Lung (tissue), 12 donors: ENCODE results near the gene MAST4. TPM values are rescaled to one million over a fixed set of nuclear protein-coding genes. Genes with fewer than 3 reads are reported as not detected.

Source experiments
- ATAC-seq: fragments of 200-7000 bp; cut with Tn5 transposase; one replicate; pipeline ENCODE4 v1.9.1; 2020; ENCODE audit warnings: moderate number of reproducible peaks; ENCODE audit not compliant: insufficient read depth, low FRiP score
- DNase-seq, 3 donors: peaks; one replicate each; pipeline ENCODE4 v3.0.0-alpha.2; 2013 to 2017
- H3K27ac ChIP-seq, 2 donors: one replicate each; pipeline ENCODE4 v1.5.1; 2013; ENCODE audit warnings: mild to moderate bottlenecking in 2 of 2, moderate library complexity in 2 of 2, control low read depth in 1 of 2, inconsistent platforms in 1 of 2, low read depth in 1 of 2, low read length in 1 of 2
- H3K27me3 ChIP-seq, 3 donors: one replicate each; pipeline ENCODE4 v1.5.1; 2013; ENCODE audit warnings: low read length in 2 of 3; ENCODE audit not compliant: control insufficient read depth in 3 of 3, insufficient read depth in 3 of 3
- H3K36me3 ChIP-seq, 4 donors: one replicate each; pipeline ENCODE4 v1.5.1; 2013; ENCODE audit warnings: low read length in 4 of 4, mild to moderate bottlenecking in 1 of 4, moderate library complexity in 1 of 4; ENCODE audit not compliant: control insufficient read depth in 4 of 4, insufficient read depth in 4 of 4
- H3K4me1 ChIP-seq, 5 donors: one replicate each; pipeline ENCODE4 v1.5.1; 2013; ENCODE audit warnings: low read length in 5 of 5, mild to moderate bottlenecking in 2 of 5, moderate library complexity in 1 of 5; ENCODE audit not compliant: control insufficient read depth in 5 of 5, insufficient read depth in 5 of 5
- H3K4me3 ChIP-seq: one replicate; pipeline ENCODE4 v1.5.1; 2013; ENCODE audit warnings: mild to moderate bottlenecking, control low read depth, moderate library complexity
- H3K9ac ChIP-seq, 2 donors: one replicate each; pipeline ENCODE4 v1.5.1; 2013; ENCODE audit warnings: low read length in 2 of 2, control low read depth in 1 of 2; ENCODE audit not compliant: insufficient read depth in 1 of 2
- H3K9me3 ChIP-seq, 4 donors: one replicate each; pipeline ENCODE4 v1.5.1; 2013; ENCODE audit warnings: low read length in 3 of 4, mild to moderate bottlenecking in 1 of 4, moderate library complexity in 1 of 4; ENCODE audit not compliant: control insufficient read depth in 4 of 4, insufficient read depth in 3 of 4
- WGBS, 2 donors: extraction: QIAGEN DNeasy Blood & Tissue Kit; methylation state at CpG; one replicate each; pipeline ENCODE4 v1.1.7; 2013; 5-methylcytosine and 5-hydroxymethylcytosine counted together
- polyA plus RNA-seq, 2 donors: library from polyadenylated mRNA; stranded (reverse); fragments of 200-250 nt; gene quantifications; one replicate each; pipeline ENCODE4 v1.2.1, GENCODE V29; 2013
- total RNA-seq, 2 donors: library from RNA; depleted of rRNA in 1 of 2; stranded (reverse); fragments of >200 nt in 1 of 2; gene quantifications; one replicate each; pipeline ENCODE4 v1.2.1, GENCODE V29; 2014 to 2021
- TF ChIP-seq, protein P1 (sequence below): IDR thresholded peaks from 2 replicates; pipeline ENCODE4 v1.5.1; 2012; ENCODE audit warnings: mild to moderate bottlenecking; ENCODE audit errors: control extremely low read depth, extremely low read depth
- donor health status: control.
- donor health status: control.
- donor health status: Bipolar disorder and iron deficiency.
- donor health status: healthy.
- donor health status: DM: yes; HTN: yes; CAD: no.

MAST4 gene
- total and polyA plus RNA-seq, 4 donors, result 13.9 to 153 (median 46.2) TPM

DNA sequence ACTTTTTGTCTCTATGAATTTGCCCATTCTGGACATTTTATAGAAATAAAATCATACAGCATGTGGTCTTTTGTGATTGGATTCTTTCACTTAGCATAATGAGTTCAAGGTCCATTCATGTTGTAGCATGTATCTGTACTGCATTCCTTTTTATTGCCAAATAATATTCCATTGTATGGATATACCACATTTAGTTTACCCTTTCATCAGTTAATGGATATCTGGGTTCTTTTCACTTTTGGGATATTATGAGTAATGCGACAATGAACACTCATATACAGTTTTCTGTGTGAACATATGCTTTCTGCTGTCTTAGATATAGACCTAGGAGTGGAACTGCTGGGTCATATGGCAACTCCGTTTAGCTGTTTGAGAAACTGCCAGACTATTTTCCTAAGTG lies 41.3 kb upstream of the MAST4 start:
- TF ChIP-seq, protein P1, sequence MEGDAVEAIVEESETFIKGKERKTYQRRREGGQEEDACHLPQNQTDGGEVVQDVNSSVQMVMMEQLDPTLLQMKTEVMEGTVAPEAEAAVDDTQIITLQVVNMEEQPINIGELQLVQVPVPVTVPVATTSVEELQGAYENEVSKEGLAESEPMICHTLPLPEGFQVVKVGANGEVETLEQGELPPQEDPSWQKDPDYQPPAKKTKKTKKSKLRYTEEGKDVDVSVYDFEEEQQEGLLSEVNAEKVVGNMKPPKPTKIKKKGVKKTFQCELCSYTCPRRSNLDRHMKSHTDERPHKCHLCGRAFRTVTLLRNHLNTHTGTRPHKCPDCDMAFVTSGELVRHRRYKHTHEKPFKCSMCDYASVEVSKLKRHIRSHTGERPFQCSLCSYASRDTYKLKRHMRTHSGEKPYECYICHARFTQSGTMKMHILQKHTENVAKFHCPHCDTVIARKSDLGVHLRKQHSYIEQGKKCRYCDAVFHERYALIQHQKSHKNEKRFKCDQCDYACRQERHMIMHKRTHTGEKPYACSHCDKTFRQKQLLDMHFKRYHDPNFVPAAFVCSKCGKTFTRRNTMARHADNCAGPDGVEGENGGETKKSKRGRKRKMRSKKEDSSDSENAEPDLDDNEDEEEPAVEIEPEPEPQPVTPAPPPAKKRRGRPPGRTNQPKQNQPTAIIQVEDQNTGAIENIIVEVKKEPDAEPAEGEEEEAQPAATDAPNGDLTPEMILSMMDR, result no peak
- Histone ChIP-seq H3K36me3 (no peaks in the 10 kb centered on the region), H3K27me3 (no peaks in the 10 kb centered on the region), H3K4me3 (no peak overlapping the region), H3K9ac (no peak overlapping the region), H3K27ac (no peak overlapping the region), H3K4me1 (peaks cover 0 to 5% (median 0%) of the 10 kb centered on the region in 5 donors), H3K9me3 (peaks cover 0 to 3% (median 0%) of the 10 kb centered on the region in 4 donors)
- WGBS, 2 donors, result 91 to 96% methylated on average over 2 of the region's 2 CpGs
- ATAC-seq (no peak), DNase-seq (no peak)

DNA sequence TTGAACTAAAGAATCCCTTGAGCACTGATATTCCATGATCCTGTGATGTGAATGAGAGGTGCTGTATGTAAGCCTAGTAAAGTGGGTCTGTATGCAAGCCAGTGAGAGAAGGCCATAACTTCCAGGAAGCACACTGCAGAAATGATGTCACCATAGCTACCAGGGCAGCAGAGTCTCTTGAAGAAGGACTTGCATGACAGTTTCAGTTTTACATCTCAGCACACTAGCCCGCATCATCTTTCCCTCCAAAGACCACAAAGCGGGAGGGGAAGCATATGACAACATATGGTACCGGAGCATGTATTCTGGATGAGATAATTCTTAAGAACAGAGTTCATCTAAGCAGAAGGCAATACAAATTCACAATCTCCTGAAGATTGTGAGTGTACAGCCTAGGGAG lies 37.6 kb upstream of the MAST4 start:
- 85 to 88% methylated on average over 3 of the region's 3 CpGs for WGBS, 2 donors
- H3K9me3 ChIP-seq, result peaks cover 0 to 3% (median 0%) of the 10 kb centered on the region in 4 donors
- H3K27me3 ChIP-seq, result no peaks in the 10 kb centered on the region
- H3K4me3 ChIP-seq, result no peak overlapping the region
- peaks cover 0 to 11% (median 0%) of the 10 kb centered on the region in 5 donors for H3K4me1 ChIP-seq
- no peak overlapping the region for H3K9ac ChIP-seq
- H3K36me3 ChIP-seq, result no peaks in the 10 kb centered on the region
- no peak for DNase-seq
- no peak overlapping the region for H3K27ac ChIP-seq
- ATAC-seq, result no peak
- TF ChIP-seq, protein P1, result no peak

DNA sequence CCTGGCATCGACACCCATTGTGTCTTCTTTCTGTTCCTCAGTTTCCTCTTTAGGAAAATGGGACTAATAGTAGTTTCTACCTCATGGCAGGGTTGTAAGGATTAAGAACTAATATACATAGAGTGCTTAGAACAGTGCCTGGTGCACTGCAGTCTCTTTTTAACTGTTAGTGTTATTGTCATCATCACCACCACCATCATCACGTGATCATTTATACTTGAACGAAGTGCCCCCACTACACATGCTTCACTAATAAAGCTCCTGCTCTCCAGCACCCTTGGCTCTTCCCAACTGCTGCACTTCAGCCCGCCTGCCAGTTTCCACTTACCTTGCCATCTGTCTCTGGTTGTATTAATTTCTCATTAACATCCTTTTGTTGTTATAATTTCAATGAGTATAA lies 35.8 kb upstream of the MAST4 start:
- H3K9me3 ChIP-seq, result no peaks in the 10 kb centered on the region
- ATAC-seq (no peak), DNase-seq (no peak)
- H3K4me3 ChIP-seq, result no peak overlapping the region
- no peaks in the 10 kb centered on the region for H3K27me3 ChIP-seq
- TF ChIP-seq, protein P1, result no peak
- H3K9ac ChIP-seq, result no peak overlapping the region
- 85 to 93% methylated on average over 4 of the region's 4 CpGs for WGBS, 2 donors
- H3K27ac ChIP-seq, result no peak overlapping the region
- no peaks in the 10 kb centered on the region for H3K36me3 ChIP-seq
- H3K4me1 ChIP-seq, result peaks cover 0 to 11% (median 0%) of the 10 kb centered on the region in 5 donors
